PC-3 (cell line): Measurements from ENCODE around the gene EN1.

Experiments used
- CTCF ChIP-seq: fragments of 300-600 bp; sonication (generic); conservative IDR thresholded peaks from 2 replicates; pipeline ENCODE4 v1.5.1; 2017; ENCODE audit warnings: antibody characterized with exemption, low read depth, mild to moderate bottlenecking, low read length
- EZH2 ChIP-seq: fragments of 300-600 bp; sonication (generic); IDR thresholded peaks from one replicate; pipeline ENCODE4 v1.6.1; 2017; ENCODE audit warnings: antibody characterized with exemption, mild to moderate bottlenecking, low read length; ENCODE audit not compliant: unreplicated experiment
- EZH2phosphoT487 ChIP-seq: fragments of 300-600 bp; sonication (generic); IDR thresholded peaks from 2 replicates; pipeline ENCODE4 v1.6.1; 2018; ENCODE audit warnings: mild to moderate bottlenecking, antibody characterized with exemption, low read length, borderline replicate concordance

GRCh38 chr2:118846442-118846952, 951 bp downstream of the EN1 start:
- no peak for TF ChIP-seq EZH2
- no peak for TF ChIP-seq CTCF
- TF ChIP-seq EZH2phosphoT487 = no peak
